Endothelial cell of umbilical vein (primary cell): Measurements from ENCODE around the gene KCMF1. TPM values are rescaled to one million over a fixed set of nuclear protein-coding genes. Genes with fewer than 3 reads are reported as not detected.
A peak's percentile ranks its signal among the peaks of the same experiment; 100 is the strongest.

ENCODE experiments used
- BruUV-seq: library from RNA; stranded (reverse); fragments of 400-500 nt; replicated peaks from 2 replicates; lab custom pipeline; 2021; lab: Mats Ljungman, UMichigan
- CTCF ChIA-PET: fragments of 300-600, 350-600 bp; sonication (Branson Sonifier 250); formaldehyde crosslinking; loops from one replicate; lab custom pipeline; 2021; ENCODE audit warnings: antibody characterized with exemption, inconsistent platforms; lab: Charles Lee
- POLR2A ChIA-PET: fragments of 300-600, 350-600 bp; sonication (Branson Sonifier 250); formaldehyde crosslinking; loops from one replicate; lab custom pipeline; 2021; ENCODE audit warnings: antibody characterized with exemption, inconsistent platforms; lab: Charles Lee
- DNase-seq: peaks from one replicate; pipeline ENCODE4 v3.0.0-alpha.2; 2011; ENCODE audit warnings: low read depth, low spot score
- FAIRE-seq: peaks from 2 replicates; lab custom pipeline; 2011; peaks lifted over from hg19 to GRCh38; lab: Jason Lieb, UNC
- H2AFZ ChIP-seq: 2 replicates; pipeline ENCODE4 v1.6.0; 2012; ENCODE audit warnings: low read depth, low read length, control low read depth, inconsistent platforms
- H3K27ac ChIP-seq: 2 replicates; pipeline ENCODE4 v1.5.1; 2011; ENCODE audit warnings: low read depth, mild to moderate bottlenecking, control low read depth, low read length, moderate library complexity; ENCODE audit not compliant: insufficient read depth
- H3K27me3 ChIP-seq, 2 experiments: 2 replicates each; pipeline versions ENCODE4 v1.6.0 to v1.6.1; 2011; ENCODE audit warnings: low read length in 2 of 2, mixed read lengths in 1 of 2; ENCODE audit not compliant: control insufficient read depth in 2 of 2, insufficient read depth in 2 of 2
- H3K36me3 ChIP-seq, 2 experiments: 2 replicates in 1 of 2; 3 replicates in 1 of 2; pipeline ENCODE4 v1.5.1; 2011; ENCODE audit warnings: low read length in 2 of 2, mild to moderate bottlenecking in 1 of 2, moderate library complexity in 1 of 2; ENCODE audit not compliant: control insufficient read depth in 2 of 2, insufficient read depth in 2 of 2; ENCODE audit errors: extremely low read depth in 1 of 2
- H3K4me1 ChIP-seq: 3 replicates; pipeline ENCODE4 v1.5.1; 2011; ENCODE audit warnings: mild to moderate bottlenecking, low read length; ENCODE audit not compliant: control insufficient read depth, insufficient read depth; ENCODE audit errors: extremely low read depth
- H3K4me2 ChIP-seq: 2 replicates; pipeline ENCODE4 v1.6.1; 2011; ENCODE audit warnings: low read length, control low read depth, mixed read lengths; ENCODE audit not compliant: insufficient read depth
- H3K4me3 ChIP-seq, 3 experiments: fragments of 200-600 bp in 1 of 3; sonication (generic), shearing (Covaris generic) in 1 of 3; replicated peaks in 1 of 3; 2 replicates each; pipeline ENCODE4 v1.5.1; 2011 to 2016; ENCODE audit warnings: control low read depth in 3 of 3, low read length in 3 of 3, mild to moderate bottlenecking in 2 of 3, inconsistent platforms in 1 of 3, low read depth in 1 of 3, moderate library complexity in 1 of 3; ENCODE audit not compliant: insufficient read depth in 1 of 3
- H3K79me2 ChIP-seq: 2 replicates; pipeline ENCODE4 v1.6.0; 2012; ENCODE audit warnings: low read length, inconsistent platforms; ENCODE audit not compliant: control insufficient read depth, insufficient read depth
- H3K9ac ChIP-seq: replicated peaks from 2 replicates; pipeline ENCODE3; 2011; ENCODE audit warnings: low read length, control low read depth; ENCODE audit not compliant: insufficient read depth; ENCODE audit errors: extremely low read depth
- H3K9me1 ChIP-seq: replicated peaks from 3 replicates; pipeline ENCODE4 v1.6.0; 2011; ENCODE audit warnings: mild to moderate bottlenecking, low read length; ENCODE audit not compliant: control insufficient read depth, insufficient read depth; ENCODE audit errors: extremely low read depth
- H3K9me3 ChIP-seq: replicated peaks from 2 replicates; pipeline ENCODE4 v1.5.1; 2012; ENCODE audit warnings: low read length, inconsistent platforms; ENCODE audit not compliant: control insufficient read depth, insufficient read depth
- H4K20me1 ChIP-seq: replicated peaks from 2 replicates; pipeline ENCODE3; 2011; ENCODE audit warnings: mild to moderate bottlenecking, low read length; ENCODE audit not compliant: control insufficient read depth, insufficient read depth; ENCODE audit errors: extremely low read depth
- GATA2 ChIP-seq: IDR thresholded peaks from 2 replicates; pipeline ENCODE4 v1.7.0; 2011; ENCODE audit warnings: low read depth, mild to moderate bottlenecking, moderate library complexity, mixed read lengths, low read length; ENCODE audit not compliant: insufficient read length, insufficient read depth
- POLR2A ChIP-seq: IDR thresholded peaks from 2 replicates; pipeline ENCODE4 v1.6.1; 2012; ENCODE audit warnings: low read depth, mild to moderate bottlenecking, control low read depth, low read length
- dilution Hi-C: fragments of 300-500 bp; cut with MboI; formaldehyde crosslinking; loops from one replicate; pipeline ENCODE4 v1.15.0; 2019; ENCODE audit warnings: low sequenced_read_pairs; ENCODE audit not compliant: extremely low pct_ligation_motif_present
- intact Hi-C: fragments of 100-400 bp; cut with micrococcal nuclease; formaldehyde crosslinking; loops from one replicate; pipeline ENCODE4 v1.10.0; 2022
- polyA plus RNA-seq, 4 experiments: library from polyadenylated mRNA; depleted of rRNA in 3 of 4; stranded (reverse) in 3 of 4; unstranded in 1 of 4; fragments of >200 nt; gene quantifications; 2 replicates each; pipeline versions ENCODE4 v1.2.1 to v1.2.3, GENCODE V29; 2011 to 2012; ENCODE audit warnings: missing spikeins in 1 of 4
- small RNA-seq: library from RNA; depleted of rRNA; stranded (forward); fragments of <200 nt; gene quantifications from one replicate; pipeline ENCODE3, GENCODE V24; 2012; ENCODE audit warnings: low replicate concordance, low read depth; ENCODE audit not compliant: insufficient read depth, insufficient read length
- total RNA-seq: library from RNA; stranded (reverse); gene quantifications from 2 replicates; pipeline ENCODE4 v1.2.3, GENCODE V29; 2021

The KCMF1 gene
- total and polyA plus RNA-seq, 2 donors (not counting 3 experiments of a cell fraction or from before 2014, with no cell fraction given): 49.3 to 78.4 TPM

GRCh38 chr2:85106489-85107180 lies 135.7 kb downstream of the KCMF1 start:
- H3K4me1 ChIP-seq: no peaks in the 10 kb centered on the region
- H3K27me3 ChIP-seq: no peaks in the 10 kb centered on the region
- H3K36me3 ChIP-seq: no peaks in the 10 kb centered on the region
- H3K27ac ChIP-seq: no peak overlapping the region
- TF ChIP-seq GATA2: peak; percentile 32
- no peak for TF ChIP-seq POLR2A
- H4K20me1 ChIP-seq: no peaks in the 10 kb centered on the region
- POLR2A ChIA-PET: no interaction called here
- CTCF ChIA-PET: interaction anchor here (0.7 kb wide), 1 partner anchor 326 kb away, joined by 3 read pairs; no protein-coding TSS in a partner anchor
- H3K79me2 ChIP-seq: no peaks in the 10 kb centered on the region
- BruUV-seq: no TSS peak
- dilution Hi-C loops: no loop called here
- H3K9me3 ChIP-seq: no peaks in the 10 kb centered on the region
- H2AFZ ChIP-seq: no peak overlapping the region
- no peak overlapping the region for H3K4me3 ChIP-seq
- no peak overlapping the region for H3K9ac ChIP-seq
- no peak overlapping the region for H3K4me2 ChIP-seq
- DNase-seq (peak; percentile 4), FAIRE-seq (no peak)
- intact Hi-C loops: no loop called here
- no peaks in the 10 kb centered on the region for H3K9me1 ChIP-seq

Small RNAs within 50 kb of the gene (small RNA-seq; reads per million reads assigned to genes)
- not detected for gene AC078974.1

Other genes starting within 250 kb of the KCMF1 start
- 0.99 and 1.8 TPM in 2 replicates for gene TRABD2A, start 90.1 kb upstream of the KCMF1 start, total RNA-seq
- gene TRABD2A, start 90.1 kb upstream of the KCMF1 start, polyA plus RNA-seq: 0.45 and 1.0 TPM in 2 replicates
- 4,007 and 4,015 TPM in 2 replicates for gene TMSB10, start 65.5 kb upstream of the KCMF1 start, total RNA-seq
- gene TMSB10, start 65.5 kb upstream of the KCMF1 start, polyA plus RNA-seq: 2,259 and 2,774 TPM in 2 replicates
- 13.2 and 17.4 TPM in 2 replicates for gene TCF7L1, start 162.2 kb downstream of the KCMF1 start, total RNA-seq
- gene TCF7L1, start 162.2 kb downstream of the KCMF1 start, polyA plus RNA-seq: 8.5 and 9.6 TPM in 2 replicates